H9 (cell line): ENCODE measurements around the gene EDARADD. TPM values are rescaled to one million over a fixed set of nuclear protein-coding genes. Genes with fewer than 3 reads are reported as not detected.

Experiments
- DNase-seq: peaks from one replicate; pipeline ENCODE4 v3.0.0-alpha.2; 2017
- H2AFZ ChIP-seq: one replicate; pipeline ENCODE4 v1.6.1; 2013; ENCODE audit warnings: mild to moderate bottlenecking, low read length, control low read depth, moderate library complexity
- H2AK5ac ChIP-seq: 2 replicates; pipeline ENCODE4 v1.6.1; 2013; ENCODE audit warnings: low read length, control low read depth, mixed read lengths; ENCODE audit not compliant: insufficient read length
- H2BK120ac ChIP-seq: one replicate; pipeline ENCODE4 v1.6.1; 2013; ENCODE audit warnings: low read depth, mild to moderate bottlenecking, low read length, control low read depth, inconsistent platforms; ENCODE audit not compliant: poor library complexity, severe bottlenecking
- H2BK12ac ChIP-seq: 2 replicates; pipeline ENCODE4 v1.6.1; 2013; ENCODE audit warnings: low read length, control low read depth, mixed read lengths, low read depth; ENCODE audit not compliant: insufficient read length
- H2BK15ac ChIP-seq: 2 replicates; pipeline ENCODE4 v1.6.1; 2013; ENCODE audit warnings: low read depth, low read length, control low read depth
- H2BK20ac ChIP-seq: one replicate; pipeline ENCODE4 v1.6.1; 2013; ENCODE audit warnings: low read depth, mild to moderate bottlenecking, low read length, control low read depth, inconsistent platforms; ENCODE audit not compliant: poor library complexity, severe bottlenecking
- H2BK5ac ChIP-seq: 2 replicates; pipeline ENCODE4 v1.6.1; 2013; ENCODE audit warnings: low read length, control low read depth, mixed read lengths; ENCODE audit not compliant: insufficient read length
- H3K14ac ChIP-seq: 2 replicates; pipeline ENCODE4 v1.6.1; 2013; ENCODE audit warnings: low read length, control low read depth; ENCODE audit not compliant: insufficient read depth
- H3K18ac ChIP-seq: 2 replicates; pipeline ENCODE4 v1.6.1; 2013; ENCODE audit warnings: low read depth, mild to moderate bottlenecking, mixed read lengths, low read length, control low read depth; ENCODE audit not compliant: insufficient read length
- H3K23ac ChIP-seq: 2 replicates; pipeline ENCODE4 v1.6.1; 2013; ENCODE audit warnings: low read length, control low read depth, mixed read lengths, low read depth; ENCODE audit not compliant: insufficient read length
- H3K23me2 ChIP-seq: 2 replicates; pipeline ENCODE4 v1.6.1; 2013; ENCODE audit warnings: low read depth, mild to moderate bottlenecking, mixed read lengths, low read length, control low read depth; ENCODE audit not compliant: insufficient read length, poor library complexity, severe bottlenecking
- H3K27ac ChIP-seq: 2 replicates; pipeline ENCODE4 v1.5.1; 2013; ENCODE audit warnings: low read length, control low read depth, mixed read lengths, low read depth; ENCODE audit not compliant: insufficient read length
- H3K27me3 ChIP-seq: 2 replicates; pipeline ENCODE4 v1.6.1; 2013; ENCODE audit warnings: low read length, control low read depth, inconsistent platforms; ENCODE audit not compliant: insufficient read depth
- H3K4ac ChIP-seq: 2 replicates; pipeline ENCODE4 v1.6.1; 2013; ENCODE audit warnings: low read depth, mild to moderate bottlenecking, control low read depth, inconsistent platforms, low read length, moderate library complexity
- H3K4me1 ChIP-seq: 2 replicates; pipeline ENCODE4 v1.6.1; 2013; ENCODE audit warnings: low read length, control low read depth, inconsistent platforms; ENCODE audit not compliant: insufficient read depth
- H3K4me2 ChIP-seq: 2 replicates; pipeline ENCODE4 v1.6.1; 2013; ENCODE audit warnings: low read length, control low read depth, mixed read lengths; ENCODE audit not compliant: insufficient read length, insufficient read depth
- H3K56ac ChIP-seq: 2 replicates; pipeline ENCODE4 v1.6.1; 2013; ENCODE audit warnings: low read depth, mild to moderate bottlenecking, mixed read lengths, low read length, control low read depth; ENCODE audit not compliant: insufficient read length
- H3K79me1 ChIP-seq: 2 replicates; pipeline ENCODE4 v1.6.1; 2013; ENCODE audit warnings: low read depth, mild to moderate bottlenecking, moderate library complexity, low read length, control low read depth, inconsistent platforms; ENCODE audit not compliant: insufficient read depth, poor library complexity, severe bottlenecking
- H3K79me2 ChIP-seq: 2 replicates; pipeline ENCODE4 v1.6.1; 2013; ENCODE audit warnings: low read length, control low read depth, inconsistent platforms; ENCODE audit not compliant: insufficient read depth
- H3K9ac ChIP-seq: 2 replicates; pipeline ENCODE4 v1.6.1; 2013; ENCODE audit warnings: low read length, control low read depth, mixed read lengths; ENCODE audit not compliant: insufficient read length; ENCODE audit errors: extremely low read depth
- H3K9me3 ChIP-seq: one replicate; pipeline ENCODE4 v1.6.1; 2013; ENCODE audit warnings: low read depth, low read length, inconsistent platforms; ENCODE audit not compliant: control insufficient read depth
- H3T11ph ChIP-seq: one replicate; pipeline ENCODE4 v1.6.1; 2013; ENCODE audit warnings: mild to moderate bottlenecking, low read length, control low read depth, inconsistent platforms
- H4K20me1 ChIP-seq: one replicate; pipeline ENCODE4 v1.6.1; 2013; ENCODE audit not compliant: control insufficient read depth, insufficient read length, insufficient read depth
- H4K5ac ChIP-seq: 2 replicates; pipeline ENCODE4 v1.6.1; 2013; ENCODE audit warnings: low read depth, mild to moderate bottlenecking, mixed read lengths, low read length, control low read depth; ENCODE audit not compliant: insufficient read length
- H4K8ac ChIP-seq: replicated peaks from 2 replicates; pipeline ENCODE4 v1.6.1; 2013; ENCODE audit warnings: low read length, control low read depth, mixed read lengths, low read depth; ENCODE audit not compliant: insufficient read length
- H4K91ac ChIP-seq: 2 replicates; pipeline ENCODE4 v1.6.1; 2013; ENCODE audit warnings: low read depth, mild to moderate bottlenecking, moderate library complexity, mixed read lengths, low read length, control low read depth; ENCODE audit not compliant: insufficient read length
- H3K27ac Mint-ChIP-seq, 3 experiments: 2 replicates in 2 of 3; 3 replicates in 1 of 3; pipeline ENCODE4 v1.8.0; 2020 to 2021; ENCODE audit warnings: mixed read lengths in 3 of 3, mild to moderate bottlenecking in 1 of 3, moderate library complexity in 1 of 3
- H3K27me3 Mint-ChIP-seq: 2 replicates; pipeline ENCODE4 v1.8.0; 2021; ENCODE audit warnings: low read depth, mild to moderate bottlenecking, moderate library complexity, mixed read lengths
- H3K36me3 Mint-ChIP-seq, 3 experiments: 2 replicates in 2 of 3; 3 replicates in 1 of 3; pipeline ENCODE4 v1.8.0; 2020 to 2021; ENCODE audit warnings: low read depth in 3 of 3, mixed read lengths in 3 of 3; ENCODE audit not compliant: insufficient read depth in 1 of 3
- H3K4me1 Mint-ChIP-seq, 2 experiments: 2 replicates each; pipeline ENCODE4 v1.8.0; 2020; ENCODE audit warnings: mixed read lengths in 2 of 2
- H3K4me3 Mint-ChIP-seq, 2 experiments: 2 replicates in 1 of 2; 3 replicates in 1 of 2; pipeline ENCODE4 v1.8.0; 2020 to 2021; ENCODE audit warnings: mild to moderate bottlenecking in 2 of 2, mixed read lengths in 2 of 2, moderate library complexity in 1 of 2
- H3K9me3 Mint-ChIP-seq, 2 experiments: 2 replicates in 1 of 2; 3 replicates in 1 of 2; pipeline ENCODE4 v1.8.0; 2020; ENCODE audit warnings: mild to moderate bottlenecking in 2 of 2, mixed read lengths in 2 of 2, moderate library complexity in 1 of 2
- CTCF ChIP-seq: fragments of 200-600 bp; sonication (generic); conservative IDR thresholded peaks from 3 replicates; pipeline ENCODE4 v1.8.0; 2021; ENCODE audit warnings: antibody characterized with exemption, mild to moderate bottlenecking
- WGBS: extraction: QIAGEN DNeasy Blood & Tissue Kit; methylation state at CpG from one replicate; pipeline ENCODE4 v1.1.7; 2013; ENCODE audit warnings: missing lambda C conversion rate, low lambda C conversion rate, mixed read lengths; ENCODE audit not compliant: insufficient read length; ENCODE audit errors: extremely low coverage; 5-methylcytosine and 5-hydroxymethylcytosine counted together
- total RNA-seq: library from RNA; stranded (reverse); gene quantifications from 2 replicates; pipeline ENCODE4 v1.2.1, GENCODE V29; 2021

The EDARADD gene
- total RNA-seq, 1 experiment from 2014 or later, result 3.8 TPM

- no peaks in the 10 kb centered on the region for H3K79me1 ChIP-seq
- WGBS, result no CpG with 5 or more reads among the region's 2 CpGs
- no peak for TF ChIP-seq CTCF
These were observed 37.9 kb upstream of the EDARADD start for GRCh38 chr1:236356141-236356540.

More at GRCh38 chr1:236356141-236356540, 37.9 kb upstream of the EDARADD start:
- no peak overlapping the region for H3K4ac ChIP-seq
- Mint-ChIP-seq H3K36me3 (peaks cover 0 to 8% (median 6%) of the 10 kb centered on the region in 3 experiments; a peak in 5 of 7 replicates), H3K27ac (no peak overlapping the region), H3K9me3 (peaks cover 11 to 12% of the 10 kb centered on the region in 2 experiments), H3K4me1 (no peaks in the 10 kb centered on the region), H3K4me3 (no peak overlapping the region), H3K27me3 (peaks cover 1% of the 10 kb centered on the region; the same call in 1 of the 2 replicates)
- H4K91ac ChIP-seq, result no peak overlapping the region
- H3K9ac ChIP-seq, result no peak overlapping the region
- H3K27ac ChIP-seq, result no peak overlapping the region
- no peak overlapping the region for H3K4me2 ChIP-seq
- no peak overlapping the region for H2AFZ ChIP-seq
- no peaks in the 10 kb centered on the region for H3K23me2 ChIP-seq
- no peak overlapping the region for H2BK120ac ChIP-seq
- H4K20me1 ChIP-seq, result no peaks in the 10 kb centered on the region
- no peaks in the 10 kb centered on the region for H3K4me1 ChIP-seq
- no peak for DNase-seq
- H2BK12ac ChIP-seq, result no peak overlapping the region
- H3K56ac ChIP-seq, result no peak overlapping the region
- no peak overlapping the region for H2AK5ac ChIP-seq
- H3K9me3 ChIP-seq, result no peaks in the 10 kb centered on the region
- no peaks in the 10 kb centered on the region for H3K79me2 ChIP-seq
- H2BK5ac ChIP-seq, result no peak overlapping the region
- H2BK15ac ChIP-seq, result no peak overlapping the region
- no peak overlapping the region for H4K5ac ChIP-seq
- H3K14ac ChIP-seq, result no peak overlapping the region
- no peak overlapping the region for H3K23ac ChIP-seq
- no peak overlapping the region for H3T11ph ChIP-seq
- H3K27me3 ChIP-seq, result no peaks in the 10 kb centered on the region
- H3K18ac ChIP-seq, result no peak overlapping the region
- H4K8ac ChIP-seq, result no peak overlapping the region
- no peak overlapping the region for H2BK20ac ChIP-seq
